SIG-M5 treated with dmso at 0.1 percent for 504 hours (cell line): ENCODE results near the gene IPCEF1.

Experiments
- DNase-seq: peaks from one replicate; lab custom pipeline; 2025; ENCODE audit not compliant: unreplicated experiment; lab: John Stamatoyannopoulos, UW

The IPCEF1 gene

DNA sequence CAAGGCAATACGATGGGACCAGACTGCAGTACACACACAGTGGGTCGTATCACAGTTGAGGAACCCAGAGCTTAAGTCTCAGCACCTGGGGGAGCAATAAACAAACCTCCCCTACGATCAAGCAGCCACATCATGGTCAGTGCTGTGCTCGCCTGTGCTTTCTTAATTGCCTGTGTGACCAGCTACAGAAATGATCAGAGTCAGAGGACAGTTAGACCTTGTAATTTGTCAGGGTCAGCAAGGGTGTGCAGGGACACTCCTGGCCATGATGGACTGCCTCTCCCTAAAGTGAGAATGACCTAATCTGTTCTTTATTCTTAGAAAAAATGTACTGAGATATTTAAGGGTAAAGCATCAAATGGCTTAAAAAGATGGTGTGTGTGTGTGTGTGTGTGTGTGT is 239.1 kb downstream of the IPCEF1 start:
- DNase-seq, result no peak

DNA sequence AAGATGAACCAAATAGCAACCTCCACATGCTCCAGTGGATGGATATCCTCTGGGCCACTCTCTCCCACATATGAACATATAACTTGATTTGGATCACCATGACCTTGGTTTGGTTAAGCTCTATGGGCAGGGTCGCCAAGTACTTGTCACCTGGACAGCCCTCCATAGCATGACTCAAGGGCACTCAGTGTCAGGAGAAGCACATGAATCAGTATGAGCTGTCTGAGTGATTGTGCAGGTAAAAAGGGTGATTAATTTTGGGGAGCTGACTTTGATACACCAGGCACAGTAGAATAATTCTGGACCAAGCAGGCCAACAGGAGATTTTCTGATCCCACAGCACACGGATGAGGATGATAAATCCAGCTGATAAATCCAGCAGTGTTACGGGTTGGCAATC is 243.2 kb downstream of the IPCEF1 start:
- no peak for DNase-seq

DNA sequence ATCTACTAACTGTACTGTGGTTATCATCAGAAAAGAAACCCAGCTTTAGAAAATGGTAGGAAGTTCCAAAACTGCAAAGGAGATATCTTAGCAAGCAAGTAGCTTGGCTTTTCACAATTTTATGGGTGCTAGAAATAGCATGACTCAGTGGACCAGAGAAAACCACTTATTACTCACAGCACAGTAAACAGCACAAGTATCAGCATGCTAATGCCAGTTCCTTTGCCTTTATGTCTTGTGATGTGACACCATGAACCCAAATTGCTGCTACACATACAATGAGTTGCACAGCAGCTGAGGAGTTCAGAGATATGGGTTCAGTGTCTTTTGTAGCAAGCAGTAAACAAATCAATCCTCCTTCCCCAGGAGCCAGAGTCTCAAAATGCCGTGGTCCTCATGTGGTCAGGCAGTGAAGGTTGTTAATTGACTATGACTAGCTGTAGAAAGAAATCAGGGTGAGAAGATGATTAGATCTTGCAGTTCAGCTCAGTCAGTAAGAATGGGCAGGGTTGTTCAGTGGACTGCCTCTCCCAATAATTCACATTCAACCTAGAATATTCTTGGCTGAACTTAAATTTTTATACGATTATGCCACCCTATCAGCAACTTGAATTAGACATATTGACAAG is 244.3 kb downstream of the IPCEF1 start:
- DNase-seq, result no peak

- DNase-seq, result no peak
These were observed 245.6 kb downstream of the IPCEF1 start for GRCh38 chr6:154111025-154111424.

GRCh38 chr6:154106251-154106650 is 250.4 kb downstream of the IPCEF1 start:
- DNase-seq, result no peak
